ENCODE results near the gene SPTBN4.

- peak; percentile 5 for TF ChIP-seq EZH2 (IDR thresholded peaks at IDR 0.05; ENCODE audit: low read length, missing control alignments)
- TF ChIP-seq, protein P1, sequence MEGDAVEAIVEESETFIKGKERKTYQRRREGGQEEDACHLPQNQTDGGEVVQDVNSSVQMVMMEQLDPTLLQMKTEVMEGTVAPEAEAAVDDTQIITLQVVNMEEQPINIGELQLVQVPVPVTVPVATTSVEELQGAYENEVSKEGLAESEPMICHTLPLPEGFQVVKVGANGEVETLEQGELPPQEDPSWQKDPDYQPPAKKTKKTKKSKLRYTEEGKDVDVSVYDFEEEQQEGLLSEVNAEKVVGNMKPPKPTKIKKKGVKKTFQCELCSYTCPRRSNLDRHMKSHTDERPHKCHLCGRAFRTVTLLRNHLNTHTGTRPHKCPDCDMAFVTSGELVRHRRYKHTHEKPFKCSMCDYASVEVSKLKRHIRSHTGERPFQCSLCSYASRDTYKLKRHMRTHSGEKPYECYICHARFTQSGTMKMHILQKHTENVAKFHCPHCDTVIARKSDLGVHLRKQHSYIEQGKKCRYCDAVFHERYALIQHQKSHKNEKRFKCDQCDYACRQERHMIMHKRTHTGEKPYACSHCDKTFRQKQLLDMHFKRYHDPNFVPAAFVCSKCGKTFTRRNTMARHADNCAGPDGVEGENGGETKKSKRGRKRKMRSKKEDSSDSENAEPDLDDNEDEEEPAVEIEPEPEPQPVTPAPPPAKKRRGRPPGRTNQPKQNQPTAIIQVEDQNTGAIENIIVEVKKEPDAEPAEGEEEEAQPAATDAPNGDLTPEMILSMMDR (conservative IDR thresholded peaks at IDR 0.05 in 1 of 2, IDR thresholded peaks at IDR 0.05 in 1 of 2; ENCODE audit: low read depth in 1 of 2, low read length in 2 of 2), result no peak
These were observed 133.2 kb downstream of the SPTBN4 start for GRCh38 chr19:40599902-40600569.

Measured in fibroblast of lung (primary cell).